CD4-positive, alpha-beta T cell treated with Interleukin-4 for 4 hours (primary cell): ENCODE data around the gene SWSAP1.
A peak's percentile ranks its signal among the peaks of the same experiment; 100 is the strongest.

Source experiments
- DNase-seq: peaks from one replicate; pipeline ENCODE4 v3.0.0-alpha.2; 2020

Gene SWSAP1

GRCh38 chr19:11355160-11356073 is 19.0 kb upstream of the SWSAP1 start, which contains the start of gene PLPPR2:
Gene PLPPR2, plus strand, starts transcription at chr19:11355432. Its CDS starts 2,242 bp downstream, at chr19:11357674.
- peak; percentile 77 for DNase-seq

- DNase-seq, result no peak
Measured at GRCh38 chr19:11356074-11356397, 18.4 kb upstream of the SWSAP1 start.

- no peak for DNase-seq
Measured at GRCh38 chr19:11356676-11357550, 17.6 kb upstream of the SWSAP1 start.

- no peak for DNase-seq
Measured at GRCh38 chr19:11359421-11359820, 15.0 kb upstream of the SWSAP1 start.

- DNase-seq, result no peak
Measured at GRCh38 chr19:11361037-11361770, 13.3 kb upstream of the SWSAP1 start.

GRCh38 chr19:11361771-11362731 is 12.4 kb upstream of the SWSAP1 start:
- no peak for DNase-seq

- DNase-seq, result no peak
Measured at GRCh38 chr19:11363881-11364280, 10.6 kb upstream of the SWSAP1 start.

- no peak for DNase-seq
Measured at GRCh38 chr19:11364296-11364904, 10.1 kb upstream of the SWSAP1 start.

- DNase-seq, result no peak
Measured at GRCh38 chr19:11364935-11365334, 9.5 kb upstream of the SWSAP1 start.

- no peak for DNase-seq
Measured at GRCh38 chr19:11365557-11366117, 8.8 kb upstream of the SWSAP1 start.

- DNase-seq, result no peak
Measured at GRCh38 chr19:11367528-11367927, 6.9 kb upstream of the SWSAP1 start.

- DNase-seq, result no peak
Measured at GRCh38 chr19:11370744-11371143, 3.7 kb upstream of the SWSAP1 start.

GRCh38 chr19:11373166-11373884 is 1.1 kb upstream of the SWSAP1 start:
- no peak for DNase-seq

GRCh38 chr19:11373885-11374432 is 507 bp upstream of the SWSAP1 start:
- no peak for DNase-seq

GRCh38 chr19:11375143-11375948 is 880 bp downstream of the SWSAP1 start:
- DNase-seq, result peak; percentile 74

- no peak for DNase-seq
Measured at GRCh38 chr19:11377237-11377636, 2.8 kb downstream of the SWSAP1 start.

GRCh38 chr19:11377756-11378155 is 3.3 kb downstream of the SWSAP1 start:
- no peak for DNase-seq

- DNase-seq, result no peak
Measured at GRCh38 chr19:11378319-11379189, 4.1 kb downstream of the SWSAP1 start.
